HCT116 (cell line): Measurements from ENCODE around the gene FBXW2. TPM values are rescaled to one million over a fixed set of nuclear protein-coding genes. Genes with fewer than 3 reads are reported as not detected.

ENCODE experiments used
- ATAC-seq: fragments of 200-7000 bp; cut with Tn5 transposase; 2 replicates; pipeline ENCODE4 v1.9.1; 2020; ENCODE audit warnings: mild to moderate bottlenecking, moderate library complexity
- BruUV-seq: library from RNA; stranded (reverse); fragments of 400-500 nt; replicated peaks from 2 replicates; lab custom pipeline; 2021; lab: Mats Ljungman, UMichigan
- CTCF ChIA-PET: fragments of 300-600 bp; sonication (Branson Sonifier 250); formaldehyde crosslinking; loops from one replicate; lab custom pipeline; 2021; ENCODE audit warnings: antibody characterized with exemption; lab: Charles Lee
- POLR2A ChIA-PET: fragments of 300-600, 350-600 bp; sonication (Branson Sonifier 250); formaldehyde crosslinking; loops from one replicate; lab custom pipeline; 2021; ENCODE audit warnings: antibody characterized with exemption; lab: Charles Lee
- RAD21 ChIA-PET, 2 experiments: fragments of 300-600 bp; sonication (Branson Sonifier 250); formaldehyde crosslinking; loops; one replicate each; lab custom pipeline; 2023; ENCODE audit warnings: low total read pairs in 2 of 2; ENCODE audit not compliant: uncharacterized antibody in 2 of 2, unreplicated experiment in 2 of 2, low non-redundant PET in 1 of 2; lab: Charles Lee
- DNase-seq: peaks from one replicate; pipeline ENCODE4 v3.0.0-alpha.2; 2010; ENCODE audit warnings: low read depth, low spot score
- H2AFZ ChIP-seq: fragments of 200-600 bp; shearing (Covaris generic), sonication (generic); 2 replicates; pipeline ENCODE4 v1.6.1; 2017; ENCODE audit warnings: low read depth, mixed run types, mixed read lengths, antibody characterized with exemption, low read length; ENCODE audit not compliant: poor library complexity, severe bottlenecking
- H3K27ac ChIP-seq: 2 replicates; pipeline ENCODE4 v1.5.1; 2012; ENCODE audit warnings: low read depth, low read length
- H3K27me3 ChIP-seq: fragments of 200-600 bp; sonication (generic); 2 replicates; pipeline ENCODE4 v1.6.1; 2016; ENCODE audit warnings: mixed run types, low read length, mixed read lengths; ENCODE audit not compliant: insufficient read depth
- H3K36me3 ChIP-seq, 2 experiments: fragments of 200-500 bp in 1 of 2; fragments of 200-600 bp in 1 of 2; sonication (Bioruptor generic) in 1 of 2; sonication (generic) in 1 of 2; 2 replicates each; pipeline versions ENCODE4 v1.5.1 to v1.6.1; 2014 to 2016; ENCODE audit warnings: low read length in 2 of 2, inconsistent platforms in 1 of 2, mixed read lengths in 1 of 2, mixed run types in 1 of 2; ENCODE audit not compliant: insufficient read depth in 2 of 2, control insufficient read depth in 1 of 2
- H3K4me1 ChIP-seq, 2 experiments: fragments of 200-600 bp in 1 of 2; sonication (generic) in 1 of 2; 2 replicates each; pipeline versions ENCODE4 v1.5.1 to v1.6.1; 2012 to 2017; ENCODE audit warnings: low read length in 2 of 2, inconsistent platforms in 1 of 2, mild to moderate bottlenecking in 1 of 2, mixed read lengths in 1 of 2, mixed run types in 1 of 2, moderate library complexity in 1 of 2; ENCODE audit not compliant: insufficient read depth in 2 of 2, control insufficient read depth in 1 of 2
- H3K4me2 ChIP-seq: fragments of 200-600 bp; sonication (generic); 2 replicates; pipeline ENCODE4 v1.6.1; 2017; ENCODE audit warnings: mixed run types, low read length, mixed read lengths
- H3K4me3 ChIP-seq, 2 experiments: fragments of 200-600 bp in 1 of 2; sonication (generic) in 1 of 2; replicated peaks in 1 of 2; 2 replicates each; pipeline ENCODE4 v1.5.1; 2011 to 2016; ENCODE audit warnings: low read length in 2 of 2, control low read depth in 1 of 2, low read depth in 1 of 2, mild to moderate bottlenecking in 1 of 2, mixed read lengths in 1 of 2, mixed run types in 1 of 2
- H3K79me2 ChIP-seq: fragments of 200-600 bp; sonication (generic); 2 replicates; pipeline ENCODE4 v1.6.1; 2017; ENCODE audit warnings: mild to moderate bottlenecking, mixed run types, low read length, moderate library complexity, mixed read lengths; ENCODE audit not compliant: insufficient read depth
- H3K9ac ChIP-seq: fragments of 200-600 bp; sonication (generic); 2 replicates; pipeline ENCODE4 v1.6.1; 2016; ENCODE audit warnings: low read length, mixed read lengths
- H3K9me2 ChIP-seq: fragments of 200-600 bp; sonication (generic), shearing (Covaris generic); 2 replicates; pipeline ENCODE4 v1.6.1; 2017; ENCODE audit warnings: mixed run types, mild to moderate bottlenecking, moderate library complexity; ENCODE audit not compliant: insufficient read depth
- H3K9me3 ChIP-seq, 2 experiments: fragments of 200-500 bp in 1 of 2; fragments of 200-600 bp in 1 of 2; sonication (Bioruptor generic) in 1 of 2; sonication (generic) in 1 of 2; 2 replicates each; pipeline ENCODE4 v1.6.1; 2014 to 2017; ENCODE audit warnings: low read length in 2 of 2, mixed read lengths in 2 of 2, inconsistent platforms in 1 of 2, low read depth in 1 of 2, mild to moderate bottlenecking in 1 of 2, mixed run types in 1 of 2, moderate library complexity in 1 of 2; ENCODE audit not compliant: control insufficient read depth in 1 of 2, insufficient read depth in 1 of 2
- H4K20me1 ChIP-seq: fragments of 200-600 bp; sonication (generic), shearing (Covaris generic); 2 replicates; pipeline ENCODE4 v1.6.1; 2017; ENCODE audit warnings: mixed run types, mild to moderate bottlenecking, moderate library complexity; ENCODE audit not compliant: insufficient read depth
- CBX3 ChIP-seq: IDR thresholded peaks from 2 replicates; pipeline ENCODE4 v1.6.1; 2012; ENCODE audit warnings: low read depth
- CTCF ChIP-seq, 3 experiments: fragments of 200-600 bp in 1 of 3; sonication (generic) in 1 of 3; IDR thresholded peaks in 2 of 3; conservative IDR thresholded peaks in 1 of 3; 2 replicates each; pipeline ENCODE4 v1.5.1; 2012 to 2017; ENCODE audit warnings: low read depth in 2 of 3, low read length in 2 of 3, antibody characterized with exemption in 1 of 3, borderline replicate concordance in 1 of 3, control low read depth in 1 of 3, mild to moderate bottlenecking in 1 of 3, mixed read lengths in 1 of 3, mixed run types in 1 of 3, moderate library complexity in 1 of 3; ENCODE audit not compliant: insufficient read depth in 1 of 3
- EZH2 ChIP-seq: fragments of 200-600 bp; sonication (generic); IDR thresholded peaks from 2 replicates; pipeline ENCODE4 v1.6.1; 2017; ENCODE audit warnings: antibody characterized with exemption, mixed run types
- EZH2phosphoT487 ChIP-seq: fragments of 200-600 bp; IDR thresholded peaks from 2 replicates; pipeline ENCODE4 v1.6.1; 2018; ENCODE audit warnings: antibody characterized with exemption, borderline replicate concordance
- JUND ChIP-seq: IDR thresholded peaks from 2 replicates; pipeline ENCODE4 v1.6.1; 2012
- POLR2A ChIP-seq: IDR thresholded peaks from 2 replicates; pipeline ENCODE4 v1.7.0; 2011; ENCODE audit warnings: borderline replicate concordance; ENCODE audit not compliant: insufficient read depth, insufficient read length; ENCODE audit errors: extremely low read depth
- POLR2AphosphoS5 ChIP-seq: IDR thresholded peaks from 2 replicates; pipeline ENCODE4 v1.6.1; 2011; ENCODE audit warnings: mild to moderate bottlenecking, low read depth, low read length, moderate library complexity
- RAD21 ChIP-seq: IDR thresholded peaks from 2 replicates; pipeline ENCODE4 v1.6.1; 2012; ENCODE audit warnings: low read depth, mild to moderate bottlenecking
- REST ChIP-seq: IDR thresholded peaks from 2 replicates; pipeline ENCODE4 v1.6.1; 2012; ENCODE audit warnings: low read depth
- SIN3A ChIP-seq: IDR thresholded peaks from 2 replicates; pipeline ENCODE4 v1.6.1; 2012; ENCODE audit warnings: low read depth
- SRF ChIP-seq: IDR thresholded peaks from 2 replicates; pipeline ENCODE4 v1.6.1; 2012; ENCODE audit warnings: low read depth
- ZFX ChIP-seq: fragments of 450-650 bp; IDR thresholded peaks from 2 replicates; pipeline ENCODE4 v1.6.1; 2017
- ZNF274 ChIP-seq: fragments of 200-500 bp; sonication (Bioruptor generic); IDR thresholded peaks from 2 replicates; pipeline ENCODE4 v1.6.1; 2014; ENCODE audit warnings: mild to moderate bottlenecking, low read depth, low read length, inconsistent platforms
- intact Hi-C: fragments of 100-400 bp; cut with micrococcal nuclease; formaldehyde crosslinking; loops from 2 replicates; pipeline ENCODE4 v1.10.0; 2022
- total RNA-seq: library from RNA; stranded (reverse); gene quantifications from one replicate; pipeline ENCODE4 v1.2.1, GENCODE V29; 2021; ENCODE audit not compliant: unreplicated experiment
- TF ChIP-seq, protein P1 (sequence below): IDR thresholded peaks from 2 replicates; pipeline ENCODE4 v1.6.1; 2012
- TF ChIP-seq, protein P2 (sequence below): IDR thresholded peaks from 2 replicates; pipeline ENCODE4 v1.6.1; 2011; ENCODE audit warnings: mild to moderate bottlenecking, low read length, moderate library complexity; ENCODE audit not compliant: insufficient replicate concordance; ENCODE audit errors: extremely low read depth

FBXW2 gene
- total RNA-seq, 1 experiment from 2014 or later: 59.6 TPM

DNA sequence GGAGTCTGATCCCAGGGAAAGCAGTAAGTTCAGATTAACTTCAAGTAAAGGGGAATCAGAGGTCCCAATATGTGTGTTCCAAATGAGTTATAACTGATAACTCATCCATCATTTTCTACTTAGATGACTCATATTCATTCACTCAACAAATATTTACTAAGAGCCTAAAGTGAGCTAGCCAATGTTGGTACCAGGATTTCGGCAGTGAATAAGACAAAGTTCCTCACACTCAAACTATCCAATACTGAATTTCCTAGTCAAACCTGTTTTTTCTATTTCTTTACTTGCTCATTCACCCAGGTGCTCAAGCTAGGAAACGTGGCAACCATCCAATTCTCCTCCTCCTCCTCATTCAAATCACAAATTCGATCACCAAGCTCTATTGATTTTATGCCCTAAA lies 25.8 kb downstream of the FBXW2 start:
- Histone ChIP-seq H3K9ac (no peak overlapping the region), H3K9me2 (no peaks in the 10 kb centered on the region), H3K27me3 (no peaks in the 10 kb centered on the region), H2AFZ (no peak overlapping the region), H4K20me1 (no peaks in the 10 kb centered on the region), H3K4me1 (no peaks in the 10 kb centered on the region), H3K27ac (no peak overlapping the region), H3K9me3 (no peaks in the 10 kb centered on the region), H3K36me3 (peaks cover 40 to 41% of the 10 kb centered on the region in 2 experiments), H3K4me3 (no peak overlapping the region), H3K4me2 (no peak overlapping the region), H3K79me2 (no peaks in the 10 kb centered on the region)
- TF ChIP-seq CBX3 (no peak), SIN3A (no peak), RAD21 (no peak), ZFX (no peak), POLR2A (no peak), JUND (no peak), CTCF (IDR thresholded peaks at IDR 0.05 in 2 of 3, conservative IDR thresholded peaks at IDR 0.05 in 1 of 3; ENCODE audit: borderline replicate concordance in 1 of 3, insufficient read depth in 1 of 3, low read depth in 2 of 3, low read length in 2 of 3) (no peak), POLR2AphosphoS5 (no peak), REST (no peak), EZH2phosphoT487 (no peak), EZH2 (no peak), ZNF274 (no peak), SRF (no peak)
- TF ChIP-seq, protein P1, sequence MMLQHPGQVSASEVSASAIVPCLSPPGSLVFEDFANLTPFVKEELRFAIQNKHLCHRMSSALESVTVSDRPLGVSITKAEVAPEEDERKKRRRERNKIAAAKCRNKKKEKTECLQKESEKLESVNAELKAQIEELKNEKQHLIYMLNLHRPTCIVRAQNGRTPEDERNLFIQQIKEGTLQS: no peak
- TF ChIP-seq, protein P2, sequence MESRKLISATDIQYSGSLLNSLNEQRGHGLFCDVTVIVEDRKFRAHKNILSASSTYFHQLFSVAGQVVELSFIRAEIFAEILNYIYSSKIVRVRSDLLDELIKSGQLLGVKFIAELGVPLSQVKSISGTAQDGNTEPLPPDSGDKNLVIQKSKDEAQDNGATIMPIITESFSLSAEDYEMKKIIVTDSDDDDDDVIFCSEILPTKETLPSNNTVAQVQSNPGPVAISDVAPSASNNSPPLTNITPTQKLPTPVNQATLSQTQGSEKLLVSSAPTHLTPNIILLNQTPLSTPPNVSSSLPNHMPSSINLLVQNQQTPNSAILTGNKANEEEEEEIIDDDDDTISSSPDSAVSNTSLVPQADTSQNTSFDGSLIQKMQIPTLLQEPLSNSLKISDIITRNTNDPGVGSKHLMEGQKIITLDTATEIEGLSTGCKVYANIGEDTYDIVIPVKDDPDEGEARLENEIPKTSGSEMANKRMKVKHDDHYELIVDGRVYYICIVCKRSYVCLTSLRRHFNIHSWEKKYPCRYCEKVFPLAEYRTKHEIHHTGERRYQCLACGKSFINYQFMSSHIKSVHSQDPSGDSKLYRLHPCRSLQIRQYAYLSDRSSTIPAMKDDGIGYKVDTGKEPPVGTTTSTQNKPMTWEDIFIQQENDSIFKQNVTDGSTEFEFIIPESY: no peak
- POLR2A ChIA-PET: no interaction called here
- no TSS peak for BruUV-seq
- no peak for DNase-seq
- CTCF ChIA-PET: interaction anchor here (1.3 kb wide), 1 partner anchor 11 kb away, joined by 4 read pairs; no protein-coding TSS in a partner anchor
- ATAC-seq: no peak
- intact Hi-C loops: no loop called here
- RAD21 ChIA-PET: no interaction called here
